Naive thymus-derived CD4-positive, alpha-beta T cell (primary cell): ENCODE results near the gene MEOX1. TPM values are rescaled to one million over a fixed set of nuclear protein-coding genes. Genes with fewer than 3 reads are reported as not detected.

ENCODE experiments used
- ATAC-seq: fragments of 150-1000 bp; cut with Tn5 transposase; 2 replicates; pipeline ENCODE4 v1.10.0; 2021; ENCODE audit warnings: mild to moderate bottlenecking, moderate library complexity
- CTCF ChIA-PET: fragments of 350-600 bp; sonication (Branson Sonifier 250); formaldehyde crosslinking; loops from one replicate; lab custom pipeline; 2021; ENCODE audit warnings: antibody characterized with exemption; lab: Charles Lee
- POLR2A ChIA-PET: fragments of 350-600 bp; sonication (Branson Sonifier 250); formaldehyde crosslinking; loops from one replicate; lab custom pipeline; 2021; ENCODE audit warnings: antibody characterized with exemption, inconsistent platforms; lab: Charles Lee
- DNase-seq, 9 donors: peaks; one replicate each; pipeline versions ENCODE4 v3.0.0 to v3.0.0-alpha.2; 2020 to 2022; ENCODE audit warnings: mixed read lengths in 1 of 9
- H3K27ac ChIP-seq: one replicate; pipeline ENCODE4 v1.7.0; 2013; ENCODE audit warnings: mild to moderate bottlenecking, low read depth, low read length, moderate library complexity
- H3K27me3 ChIP-seq, 2 donors: one replicate each; pipeline ENCODE4 v1.7.0; 2013; ENCODE audit warnings: low read length in 2 of 2, mild to moderate bottlenecking in 2 of 2, moderate library complexity in 2 of 2; ENCODE audit not compliant: control insufficient read depth in 2 of 2, insufficient read depth in 2 of 2
- H3K36me3 ChIP-seq, 3 experiments: 1 replicate in 2 of 3; 2 replicates in 1 of 3; pipeline ENCODE4 v1.7.0; 2013; ENCODE audit warnings: low read length in 3 of 3, mild to moderate bottlenecking in 3 of 3, moderate library complexity in 1 of 3; ENCODE audit not compliant: insufficient read depth in 3 of 3, control insufficient read depth in 2 of 3
- H3K4me1 ChIP-seq, 2 donors: one replicate each; pipeline ENCODE4 v1.7.0; 2013; ENCODE audit warnings: low read length in 2 of 2, mild to moderate bottlenecking in 2 of 2, moderate library complexity in 1 of 2; ENCODE audit not compliant: control insufficient read depth in 2 of 2, insufficient read depth in 2 of 2
- H3K4me3 ChIP-seq: 2 replicates; pipeline ENCODE4 v1.7.0; 2013; ENCODE audit warnings: mild to moderate bottlenecking, low read length
- H3K9me3 ChIP-seq, 3 experiments: 1 replicate in 2 of 3; 2 replicates in 1 of 3; pipeline ENCODE4 v1.7.0; 2013; ENCODE audit warnings: low read length in 3 of 3; ENCODE audit not compliant: control insufficient read depth in 2 of 3
- H3K27ac Mint-ChIP-seq, 9 donors: one replicate each; pipeline ENCODE4 v1.8.0; 2020 to 2022; ENCODE audit warnings: mixed read lengths in 9 of 9, mild to moderate bottlenecking in 8 of 9, moderate library complexity in 5 of 9, inconsistent platforms in 2 of 9
- H3K27me3 Mint-ChIP-seq, 5 donors: one replicate each; pipeline ENCODE4 v1.8.0; 2021 to 2022; ENCODE audit warnings: mixed read lengths in 5 of 5, mild to moderate bottlenecking in 1 of 5
- H3K36me3 Mint-ChIP-seq, 5 donors: one replicate each; pipeline ENCODE4 v1.8.0; 2020 to 2022; ENCODE audit warnings: mixed read lengths in 5 of 5, mild to moderate bottlenecking in 3 of 5, inconsistent platforms in 1 of 5
- H3K4me1 Mint-ChIP-seq, 7 donors: one replicate each; pipeline ENCODE4 v1.8.0; 2020 to 2022; ENCODE audit warnings: mixed read lengths in 7 of 7, mild to moderate bottlenecking in 3 of 7, inconsistent platforms in 1 of 7
- H3K4me3 Mint-ChIP-seq, 10 donors: one replicate each; pipeline ENCODE4 v1.8.0; 2020 to 2022; ENCODE audit warnings: mild to moderate bottlenecking in 10 of 10, mixed read lengths in 10 of 10, moderate library complexity in 6 of 10, inconsistent platforms in 2 of 10
- H3K9me3 Mint-ChIP-seq, 11 donors: one replicate each; pipeline ENCODE4 v1.8.0; 2020 to 2022; ENCODE audit warnings: mixed read lengths in 11 of 11, mild to moderate bottlenecking in 4 of 11, inconsistent platforms in 1 of 11, moderate library complexity in 1 of 11
- intact Hi-C, 2 donors: fragments of 100-400 bp; cut with micrococcal nuclease; formaldehyde crosslinking; loops; one replicate each; pipeline ENCODE4 v1.15.1; 2023
- polyA plus RNA-seq, 2 donors: library from polyadenylated mRNA; unstranded; fragments of 300-500 nt; fragmentation: Illumina TruSeq; gene quantifications; one replicate each; pipeline ENCODE4 v1.2.3, GENCODE V29; 2021
- total RNA-seq, 6 experiments: library from RNA in 5 of 6; stranded (reverse) in 5 of 6; gene quantifications; 1 replicate in 5 of 6; 2 replicates in 1 of 6; pipeline ENCODE4 v1.2.3 and lab custom pipeline; 2021 to 2026

Gene MEOX1
- total and polyA plus RNA-seq, 7 experiments from 2014 or later: 0.37 to 2.5 (median 0.54) TPM

DNA sequence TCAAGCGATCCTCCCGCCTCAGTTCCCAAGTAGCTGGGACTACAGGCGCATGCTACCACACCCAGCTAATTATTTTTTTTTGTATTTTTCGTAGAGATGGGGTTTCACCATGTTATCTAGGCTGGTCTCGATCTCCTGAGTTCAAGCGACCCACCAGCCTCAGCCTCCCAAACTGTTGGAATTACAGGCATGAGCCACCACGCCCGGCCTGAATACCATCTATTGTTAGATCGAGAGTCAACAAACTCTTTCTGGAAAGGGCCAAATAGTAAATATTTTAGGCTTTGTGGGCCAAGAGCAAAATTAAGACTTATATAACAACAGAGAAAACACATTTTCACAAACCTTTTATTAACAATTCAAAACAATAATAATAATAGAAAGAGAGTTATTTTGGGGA, 41.6 kb downstream of the MEOX1 start:
- POLR2A ChIA-PET: no interaction called here
- Histone ChIP-seq H3K4me3 (no peak overlapping the region), H3K9me3 (no peaks in the 10 kb centered on the region), H3K27me3 (no peaks in the 10 kb centered on the region), H3K4me1 (no peaks in the 10 kb centered on the region), H3K27ac (no peak overlapping the region), H3K36me3 (no peaks in the 10 kb centered on the region)
- no peak overlapping the region for H3K4me3 Mint-ChIP-seq
- no peak for DNase-seq
- H3K36me3 Mint-ChIP-seq: no peaks in the 10 kb centered on the region
- H3K27me3 Mint-ChIP-seq: peaks cover 0 to 11% (median 5%) of the 10 kb centered on the region in 5 donors
- no peak for ATAC-seq
- no peaks in the 10 kb centered on the region for H3K9me3 Mint-ChIP-seq
- peaks cover 0 to 2% (median 0%) of the 10 kb centered on the region in 7 donors for H3K4me1 Mint-ChIP-seq
- CTCF ChIA-PET: no interaction called here
- intact Hi-C loops: no loop called here
- H3K27ac Mint-ChIP-seq: no peak overlapping the region

DNA sequence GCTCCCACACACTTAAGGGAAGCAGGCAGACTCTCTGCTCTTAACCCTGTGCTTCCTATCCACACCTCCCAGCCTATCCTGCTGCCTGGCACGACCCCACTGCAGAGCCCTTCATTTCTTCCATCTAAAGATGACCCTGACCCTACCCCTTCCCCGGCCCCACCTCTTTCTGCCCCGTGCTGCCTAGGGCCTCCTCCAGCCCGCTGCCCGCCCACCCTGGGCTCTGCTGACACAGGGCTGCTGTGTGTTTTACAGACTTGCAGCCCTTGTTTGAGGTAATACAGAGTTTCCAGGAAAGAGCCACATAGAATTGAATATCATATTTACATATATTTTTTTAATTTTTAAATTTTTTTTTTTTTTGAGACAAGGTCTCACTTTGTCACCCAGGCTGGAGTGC, 42.0 kb downstream of the MEOX1 start:
- H3K4me3 Mint-ChIP-seq: no peak overlapping the region
- DNase-seq: no peak
- H3K9me3 Mint-ChIP-seq: no peaks in the 10 kb centered on the region
- H3K4me1 ChIP-seq: no peaks in the 10 kb centered on the region
- intact Hi-C loops: no loop called here
- H3K4me1 Mint-ChIP-seq: peaks cover 0 to 2% (median 0%) of the 10 kb centered on the region in 7 donors
- no peak overlapping the region for H3K4me3 ChIP-seq
- H3K36me3 ChIP-seq: no peaks in the 10 kb centered on the region
- ChIA-PET POLR2A (no interaction called here), CTCF (no interaction called here)
- H3K27ac Mint-ChIP-seq: no peak overlapping the region
- H3K27ac ChIP-seq: no peak overlapping the region
- H3K27me3 Mint-ChIP-seq: peaks cover 0 to 7% (median 4%) of the 10 kb centered on the region in 5 donors
- no peaks in the 10 kb centered on the region for H3K36me3 Mint-ChIP-seq
- no peaks in the 10 kb centered on the region for H3K27me3 ChIP-seq
- H3K9me3 ChIP-seq: no peaks in the 10 kb centered on the region
- no peak for ATAC-seq

DNA sequence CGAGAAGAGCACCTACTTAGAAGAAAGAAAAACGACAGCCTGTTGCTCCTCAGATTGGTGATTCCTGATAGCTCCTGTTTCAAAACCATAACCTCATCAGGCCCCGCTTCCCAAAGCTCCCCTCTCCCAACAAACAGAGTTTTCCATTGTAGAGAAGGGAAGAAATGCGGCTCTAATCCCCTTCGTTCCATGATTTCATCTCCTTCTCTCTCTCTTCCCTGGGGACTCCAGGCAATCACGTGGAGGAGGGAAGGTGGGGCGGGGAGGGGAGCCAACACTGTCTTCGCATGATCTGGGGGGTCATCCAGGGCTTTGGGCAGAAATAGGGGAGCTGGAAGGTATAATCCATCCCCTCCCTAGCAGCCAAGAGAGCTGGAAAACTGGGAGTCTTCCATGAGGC, 43.4 kb downstream of the MEOX1 start:
- Histone ChIP-seq H3K36me3 (no peaks in the 10 kb centered on the region), H3K27me3 (no peaks in the 10 kb centered on the region), H3K4me3 (no peak overlapping the region), H3K9me3 (no peaks in the 10 kb centered on the region), H3K4me1 (no peaks in the 10 kb centered on the region), H3K27ac (no peak overlapping the region)
- no peak for DNase-seq
- H3K36me3 Mint-ChIP-seq: no peaks in the 10 kb centered on the region
- ChIA-PET POLR2A (no interaction called here), CTCF (no interaction called here)
- no peak for ATAC-seq
- H3K27me3 Mint-ChIP-seq: peaks cover 0 to 6% (median 0%) of the 10 kb centered on the region in 5 donors
- intact Hi-C loops: no loop called here
- H3K4me3 Mint-ChIP-seq: no peak overlapping the region
- no peaks in the 10 kb centered on the region for H3K9me3 Mint-ChIP-seq
- peaks cover 0 to 2% (median 0%) of the 10 kb centered on the region in 7 donors for H3K4me1 Mint-ChIP-seq
- no peak overlapping the region for H3K27ac Mint-ChIP-seq

DNA sequence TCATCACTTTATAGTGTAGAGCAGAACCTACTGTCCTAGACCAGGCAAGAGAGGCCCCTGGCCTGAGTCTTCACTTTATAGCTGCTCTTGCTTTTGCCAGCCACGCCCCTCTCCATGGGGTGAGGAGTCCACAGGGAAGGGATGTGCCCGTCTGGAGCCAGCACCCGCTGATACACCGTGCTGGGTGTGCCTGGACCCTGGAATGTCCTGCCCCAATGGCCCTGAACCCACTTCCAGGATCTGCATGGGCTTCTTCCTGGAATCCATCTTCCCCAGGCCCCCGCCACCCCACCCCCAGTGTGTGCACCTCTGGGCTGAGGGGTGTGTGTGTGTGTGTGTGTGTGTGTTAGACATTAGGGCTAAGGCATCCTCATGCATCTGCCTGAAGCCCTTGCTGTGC, 44.9 kb downstream of the MEOX1 start:
- POLR2A ChIA-PET: no interaction called here
- no peaks in the 10 kb centered on the region for H3K27me3 ChIP-seq

DNA sequence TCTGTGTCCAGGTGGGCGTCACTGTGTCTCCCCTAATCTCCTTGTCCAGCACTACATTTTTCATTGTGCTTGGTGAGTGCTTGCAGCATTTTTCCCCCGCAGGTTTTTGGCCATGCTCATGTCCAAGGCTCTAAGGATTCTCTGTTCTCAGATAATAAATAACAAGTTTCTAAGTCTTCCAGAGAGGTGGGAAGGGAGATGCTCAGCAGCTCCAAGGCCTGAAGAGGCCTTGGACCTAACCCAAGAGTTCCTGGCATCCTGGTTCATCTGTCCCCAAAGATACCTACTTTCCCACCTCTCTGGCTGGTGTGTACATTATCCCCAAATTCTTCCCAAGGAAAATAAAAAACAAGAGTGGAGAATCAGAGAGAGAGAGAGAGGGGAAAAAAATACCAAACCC, 45.3 kb downstream of the MEOX1 start:
- ATAC-seq (no peak), DNase-seq (no peak)
- H3K4me1 ChIP-seq: no peaks in the 10 kb centered on the region
- H3K27me3 Mint-ChIP-seq: peaks cover 0 to 8% (median 0%) of the 10 kb centered on the region in 5 donors
- H3K27ac Mint-ChIP-seq: no peak overlapping the region
- H3K36me3 ChIP-seq: no peaks in the 10 kb centered on the region
- no peaks in the 10 kb centered on the region for H3K9me3 ChIP-seq
- CTCF ChIA-PET: no interaction called here
- no peak overlapping the region for H3K27ac ChIP-seq
- H3K4me3 Mint-ChIP-seq: no peak overlapping the region
- peaks cover 0 to 5% (median 0%) of the 10 kb centered on the region in 7 donors for H3K4me1 Mint-ChIP-seq
- peaks cover 0 to 2% (median 0%) of the 10 kb centered on the region in 11 donors for H3K9me3 Mint-ChIP-seq
- intact Hi-C loops: no loop called here
- POLR2A ChIA-PET: no interaction called here
- H3K36me3 Mint-ChIP-seq: peaks cover 0 to 3% (median 0%) of the 10 kb centered on the region in 5 donors
- no peaks in the 10 kb centered on the region for H3K27me3 ChIP-seq
- no peak overlapping the region for H3K4me3 ChIP-seq

More for the DNA sequence above, 44.9 kb downstream of the MEOX1 start:
- Mint-ChIP-seq H3K36me3 (peaks cover 0 to 3% (median 0%) of the 10 kb centered on the region in 5 donors), H3K4me1 (peaks cover 0 to 5% (median 0%) of the 10 kb centered on the region in 7 donors), H3K27ac (no peak overlapping the region), H3K9me3 (peaks cover 0 to 2% (median 0%) of the 10 kb centered on the region in 11 donors), H3K27me3 (peaks cover 0 to 8% (median 0%) of the 10 kb centered on the region in 5 donors), H3K4me3 (no peak overlapping the region)
- CTCF ChIA-PET: no interaction called here
- Histone ChIP-seq H3K27ac (no peak overlapping the region), H3K4me3 (no peak overlapping the region), H3K36me3 (no peaks in the 10 kb centered on the region), H3K9me3 (no peaks in the 10 kb centered on the region), H3K4me1 (no peaks in the 10 kb centered on the region)
- ATAC-seq (no peak), DNase-seq (no peak)
- intact Hi-C loops: no loop called here

DNA sequence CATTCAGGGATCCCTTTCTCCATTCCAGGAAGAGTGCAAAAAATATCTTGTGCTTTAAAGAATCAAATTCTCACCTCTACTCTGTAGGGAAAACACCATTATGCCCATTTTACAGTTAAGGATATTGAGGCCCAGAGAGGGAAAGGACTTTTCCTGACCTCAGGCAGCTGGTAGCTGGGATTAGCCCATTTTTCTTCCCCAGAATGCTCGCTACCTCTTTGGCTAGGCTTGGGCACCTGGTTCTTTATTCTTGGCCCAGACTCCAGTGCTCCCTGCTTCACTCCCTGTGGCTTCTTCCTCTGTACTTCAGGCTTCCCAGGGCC, 45.7 kb downstream of the MEOX1 start:
- peaks cover 0 to 8% (median 0%) of the 10 kb centered on the region in 5 donors for H3K27me3 Mint-ChIP-seq
- ChIA-PET POLR2A (no interaction called here), CTCF (no interaction called here)
- intact Hi-C loops: no loop called here
- Histone ChIP-seq H3K4me3 (no peak overlapping the region), H3K4me1 (no peaks in the 10 kb centered on the region), H3K36me3 (no peaks in the 10 kb centered on the region), H3K9me3 (no peaks in the 10 kb centered on the region), H3K27me3 (no peaks in the 10 kb centered on the region), H3K27ac (no peak overlapping the region)
- peaks cover 0 to 4% (median 0%) of the 10 kb centered on the region in 11 donors for H3K9me3 Mint-ChIP-seq
- H3K27ac Mint-ChIP-seq: no peak overlapping the region
- DNase-seq: no peak
- no peak overlapping the region for H3K4me3 Mint-ChIP-seq
- peaks cover 0 to 5% (median 0%) of the 10 kb centered on the region in 7 donors for H3K4me1 Mint-ChIP-seq
- ATAC-seq: no peak
- H3K36me3 Mint-ChIP-seq: peaks cover 0 to 3% (median 0%) of the 10 kb centered on the region in 5 donors

DNA sequence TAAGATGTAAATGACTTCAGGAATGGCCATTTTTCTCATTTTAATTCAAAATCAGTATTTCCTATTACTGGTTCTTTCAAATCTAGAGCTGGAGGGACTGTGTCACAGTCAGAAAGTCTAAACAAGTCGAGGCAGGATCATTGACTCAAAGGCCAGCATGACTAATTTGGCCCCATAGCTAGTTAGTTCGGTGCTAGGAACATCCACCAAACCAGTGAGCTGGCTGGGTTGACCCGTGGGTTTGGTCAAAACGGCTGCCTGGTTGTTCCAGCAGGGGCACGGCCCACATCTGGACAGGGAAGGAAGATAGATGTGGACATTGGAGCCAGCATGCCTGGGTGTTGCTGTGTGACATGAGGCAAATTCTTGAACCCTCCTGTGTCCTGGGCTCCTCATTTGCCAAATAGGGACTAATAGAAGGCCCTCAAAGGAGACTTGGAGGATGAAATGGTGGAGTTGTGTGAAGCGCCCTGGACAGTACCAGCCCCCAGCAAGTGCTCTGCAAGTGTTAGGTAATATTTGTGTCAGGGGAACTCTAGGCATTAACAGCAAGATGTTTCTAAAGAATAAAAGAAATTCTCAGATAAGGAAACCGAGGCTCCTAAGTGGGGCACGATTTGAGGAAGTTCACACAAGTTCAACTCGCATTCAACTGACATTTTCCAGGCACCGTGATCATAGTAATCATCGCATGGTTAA, 46.2 kb downstream of the MEOX1 start:
- Mint-ChIP-seq H3K27me3 (peaks cover 0 to 8% (median 0%) of the 10 kb centered on the region in 5 donors), H3K4me1 (peaks cover 0 to 5% (median 0%) of the 10 kb centered on the region in 7 donors), H3K27ac (no peak overlapping the region), H3K4me3 (no peak overlapping the region), H3K36me3 (peaks cover 0 to 3% (median 0%) of the 10 kb centered on the region in 5 donors), H3K9me3 (peaks cover 0 to 4% (median 0%) of the 10 kb centered on the region in 11 donors)
- CTCF ChIA-PET: no interaction called here
- Histone ChIP-seq H3K27me3 (no peaks in the 10 kb centered on the region), H3K4me3 (no peak overlapping the region), H3K4me1 (no peaks in the 10 kb centered on the region), H3K27ac (no peak overlapping the region), H3K36me3 (no peaks in the 10 kb centered on the region), H3K9me3 (no peaks in the 10 kb centered on the region)
- POLR2A ChIA-PET: no interaction called here
- intact Hi-C loops: no loop called here
- DNase-seq (no peak), ATAC-seq (no peak)
